KG1 (cell line): ENCODE data around the gene ENKUR.
A peak's percentile ranks its signal among the peaks of the same experiment; 100 is the strongest.
"Not testable (repeated sequence)": the region's sequence is repeated elsewhere in the genome, so short reads cannot be mapped to it uniquely, and the experiment has no call there.

Experiments
- DNase-seq: peaks from one replicate; lab custom pipeline; 2025; lab: John Stamatoyannopoulos, UW

The ENKUR gene

GRCh38 chr10:25023278-25023677 lies 7.3 kb upstream of the ENKUR start:
- no peak for DNase-seq

GRCh38 chr10:25018703-25019102 lies 2.7 kb upstream of the ENKUR start:
- no peak for DNase-seq

GRCh38 chr10:25017661-25018060 lies 1.7 kb upstream of the ENKUR start:
- no peak for DNase-seq

- peak; percentile 75 for DNase-seq
These were observed 1.2 kb upstream of the ENKUR start for GRCh38 chr10:25017154-25017590.

- DNase-seq = peak; percentile 97
These were observed 607 bp upstream of the ENKUR start, which contains the start of gene THNSL1 for GRCh38 chr10:25016376-25017153. Gene THNSL1 (plus strand): TSS chr10:25016612. CDS start chr10:25023224, 6,612 bp downstream.

DNA sequence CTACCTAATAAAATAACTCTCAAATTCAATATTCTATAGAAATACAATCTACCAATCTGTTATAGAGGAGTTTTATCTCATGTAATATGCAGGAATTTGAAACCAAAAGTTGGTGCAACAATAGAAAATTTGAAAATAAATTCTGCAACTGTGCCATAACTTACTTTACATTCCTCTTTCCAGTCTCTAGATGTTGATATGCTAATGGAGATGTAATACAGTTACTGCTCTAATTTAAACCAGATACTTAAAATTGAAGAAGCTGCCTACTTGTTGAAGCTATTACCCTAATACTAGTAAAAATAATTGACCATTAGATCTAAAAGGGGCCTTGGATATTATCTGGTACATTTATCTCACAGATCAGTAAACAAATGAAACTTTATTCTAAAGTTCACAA lies 1.4 kb downstream of the ENKUR start:
- no peak for DNase-seq

DNA sequence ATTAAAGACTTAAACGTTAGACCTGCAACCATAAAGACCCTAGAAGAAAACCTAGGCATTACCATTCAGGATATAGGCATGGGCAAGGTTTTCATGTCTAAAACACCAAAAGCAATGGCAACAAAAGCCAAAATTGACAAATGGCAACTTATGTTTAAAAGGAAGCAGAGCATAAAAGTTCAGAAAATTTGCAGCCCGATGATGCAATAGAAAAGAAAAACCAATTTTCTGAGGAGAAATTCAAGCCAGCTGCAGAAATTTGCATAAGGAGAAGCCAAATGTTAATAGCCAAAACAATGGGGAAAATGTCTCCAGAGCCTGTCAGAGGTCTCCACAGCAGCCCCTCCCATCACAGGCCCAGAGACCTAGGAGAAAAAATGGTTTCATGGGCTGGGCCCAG lies 4.4 kb downstream of the ENKUR start:
- DNase-seq = not testable (repeated sequence)

DNA sequence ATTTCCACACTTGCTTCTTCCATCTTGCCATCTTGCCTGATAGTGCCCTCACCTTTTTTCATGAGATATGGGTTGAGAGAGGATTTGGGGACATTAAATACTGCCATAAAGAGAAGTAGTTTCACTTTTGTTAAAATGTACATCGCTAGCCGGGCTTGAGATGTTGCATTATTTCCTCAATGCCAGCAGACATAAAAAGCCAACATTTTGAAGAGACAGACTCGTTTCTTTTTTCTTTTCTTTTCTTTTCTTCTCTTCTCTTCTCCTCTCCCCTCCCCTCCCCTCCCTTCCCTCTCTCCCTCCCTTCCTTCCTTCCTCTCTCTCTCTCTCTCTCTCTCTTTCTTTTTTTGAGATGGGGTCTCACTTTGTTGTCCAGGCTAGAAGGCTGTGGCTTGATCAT lies 17.9 kb downstream of the ENKUR start:
- no peak for DNase-seq

GRCh38 chr10:24995072-24995471 lies 20.9 kb downstream of the ENKUR start:
- no peak for DNase-seq

- DNase-seq = no peak
These were observed 22.6 kb downstream of the ENKUR start for GRCh38 chr10:24993237-24993958.

GRCh38 chr10:24992512-24993133 lies 23.3 kb downstream of the ENKUR start:
- DNase-seq = no peak

DNA sequence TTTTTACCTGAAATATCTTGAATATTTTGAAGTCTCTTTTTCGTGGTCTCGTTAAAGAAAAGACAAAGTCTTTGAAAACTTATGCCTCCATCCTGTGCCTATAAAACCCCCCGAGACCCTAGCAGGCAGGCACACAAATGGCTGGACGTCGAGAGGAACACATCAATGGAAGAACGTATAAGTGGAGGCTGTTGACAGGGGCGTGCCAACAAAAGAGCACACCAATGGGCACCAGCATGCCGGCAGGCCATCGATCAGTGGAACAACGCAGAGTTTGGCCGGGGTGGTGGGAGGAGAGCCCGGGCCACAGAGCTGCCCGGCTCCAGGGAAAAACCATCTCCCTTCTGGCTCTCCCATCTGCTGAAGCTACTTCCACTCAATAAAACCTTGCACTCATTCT lies 24.7 kb downstream of the ENKUR start:
- DNase-seq = no peak

DNA sequence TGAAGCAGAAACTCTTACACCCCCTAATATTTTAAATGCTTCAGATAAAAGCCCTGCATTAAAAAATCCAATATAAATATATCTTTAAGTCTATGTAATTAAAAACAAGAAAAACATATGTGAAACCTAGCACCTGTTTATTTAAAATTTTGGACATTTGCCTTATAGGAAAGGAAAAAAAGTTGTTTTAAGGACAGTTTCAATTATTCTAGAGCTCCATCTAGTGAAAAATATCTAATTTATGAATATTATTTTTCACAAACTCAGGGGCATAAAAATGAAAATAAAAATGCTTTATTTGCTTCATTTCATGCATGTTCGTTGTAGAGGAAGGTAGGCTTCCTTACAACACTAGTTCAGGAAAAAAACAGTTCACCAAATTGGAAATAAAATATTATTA lies 26.1 kb downstream of the ENKUR start:
- peak; percentile 4 for DNase-seq

DNA sequence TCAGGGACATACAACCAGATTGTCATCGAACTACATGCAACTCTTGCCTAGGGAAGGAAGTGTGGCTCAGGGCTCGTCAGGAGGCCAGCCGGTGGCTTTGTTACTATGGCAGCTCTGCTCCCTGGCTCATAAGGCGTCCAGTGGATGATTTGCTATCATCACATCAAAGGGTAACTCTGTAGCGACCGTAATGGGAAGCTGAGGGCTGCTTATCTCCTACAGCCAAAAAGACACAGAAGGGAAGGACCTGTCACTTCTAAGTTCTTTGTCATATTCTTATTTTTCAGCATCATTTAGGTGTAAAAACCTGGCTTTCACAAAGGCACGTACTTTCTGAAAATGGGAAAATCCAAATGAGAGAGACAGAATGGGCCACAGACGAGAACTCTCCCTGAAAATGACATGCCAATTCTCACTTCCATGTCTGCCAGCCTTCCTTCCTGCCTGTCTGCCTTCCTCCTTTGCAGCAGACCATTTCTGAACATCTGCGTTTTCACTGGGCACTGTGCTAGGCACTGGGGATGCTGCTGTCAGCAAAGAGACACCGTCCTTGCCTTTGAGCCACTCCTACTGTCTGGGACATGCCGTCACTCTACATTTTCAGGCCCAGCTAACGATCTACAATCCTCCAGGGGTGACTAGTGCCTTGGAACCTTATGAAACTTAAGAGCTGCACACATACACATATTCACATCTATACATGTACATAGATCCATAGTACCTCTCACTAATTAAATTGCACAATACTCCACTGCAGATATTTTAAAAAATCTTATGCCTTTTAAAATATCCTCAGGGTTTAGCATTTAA lies 26.9 kb downstream of the ENKUR start:
- DNase-seq = peak; percentile 22

DNA sequence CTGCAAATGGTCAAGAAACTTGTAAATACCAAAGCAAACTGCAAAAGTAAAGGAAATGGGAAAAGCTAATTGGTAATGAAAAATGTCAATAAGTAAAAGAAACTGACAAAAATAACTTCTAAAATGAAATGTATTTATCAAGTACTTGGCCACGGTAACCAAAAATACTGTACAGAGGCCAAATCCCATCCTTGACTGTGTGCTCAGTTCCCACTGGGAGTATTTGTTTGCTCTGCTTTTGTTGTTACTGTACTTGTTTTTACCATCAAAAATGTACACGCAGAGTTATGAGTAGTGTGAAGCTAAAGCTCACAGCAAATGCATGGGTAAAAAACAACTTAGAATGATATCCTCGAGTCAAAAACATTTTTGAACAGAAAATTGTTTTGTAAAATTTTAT lies 31.1 kb downstream of the ENKUR start:
- no peak for DNase-seq

DNA sequence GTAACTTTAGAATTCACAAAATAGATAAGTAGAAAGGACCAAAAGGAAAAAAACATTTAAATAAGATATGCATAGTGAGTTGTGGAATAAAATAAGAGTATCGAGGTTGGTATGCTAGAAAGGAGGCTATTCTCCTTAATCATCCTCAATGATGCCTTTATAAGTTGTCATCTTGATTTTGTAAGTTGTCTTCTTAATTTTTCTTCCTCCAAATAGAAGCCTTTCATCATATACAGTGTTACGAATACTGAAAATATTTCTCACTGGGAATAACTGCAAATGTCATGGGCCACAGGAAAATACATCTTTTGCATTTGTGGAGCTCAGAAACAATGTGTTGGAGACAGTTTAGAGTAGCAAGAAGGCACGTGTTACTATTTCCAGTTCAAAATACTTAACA lies 32.0 kb downstream of the ENKUR start:
- no peak for DNase-seq

- DNase-seq = no peak
These were observed 32.8 kb downstream of the ENKUR start for GRCh38 chr10:24983130-24983529.

GRCh38 chr10:24982319-24983112 lies 33.4 kb downstream of the ENKUR start:
- no peak for DNase-seq

- no peak for DNase-seq
These were observed 34.7 kb downstream of the ENKUR start for GRCh38 chr10:24981161-24981710.

- no peak for DNase-seq
These were observed 36.3 kb downstream of the ENKUR start for GRCh38 chr10:24979685-24980084.

GRCh38 chr10:24974976-24975375 lies 41.0 kb downstream of the ENKUR start:
- DNase-seq = no peak
